Stromal cell of bone marrow (primary cell): ENCODE data around the gene MCM3AP.

Source experiments
- DNase-seq: peaks from one replicate; pipeline ENCODE4 v3.0.0-alpha.2; 2012; ENCODE audit warnings: low read depth

MCM3AP gene

DNA sequence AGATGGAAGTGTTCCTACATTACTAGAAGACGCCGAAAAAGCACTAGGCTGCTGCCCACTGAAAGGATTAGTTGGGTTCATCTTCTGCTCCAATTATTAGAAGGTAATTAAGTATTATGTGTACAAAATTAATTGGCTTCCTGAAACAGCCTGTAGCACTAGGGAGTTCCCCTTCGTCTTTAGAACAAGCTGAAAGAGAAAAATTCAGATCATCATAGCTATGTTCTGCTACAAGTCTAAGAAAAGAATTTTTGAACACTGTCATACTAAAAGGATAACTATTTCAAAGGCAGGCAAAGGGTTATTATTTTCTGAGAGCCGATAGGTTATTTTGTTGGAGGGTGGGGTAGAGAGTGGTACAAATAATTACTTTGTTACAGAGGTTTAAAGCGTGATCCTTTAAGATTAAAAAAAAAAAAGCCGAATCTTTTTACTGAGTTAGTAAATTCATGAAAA is at the start of gene MCM3AP:
Gene MCM3AP, minus strand, starts transcription at position 406 of the 456 bp plus-strand sequence. Its CDS starts 325 bp downstream, at position 81.
- no peak for DNase-seq

DNA sequence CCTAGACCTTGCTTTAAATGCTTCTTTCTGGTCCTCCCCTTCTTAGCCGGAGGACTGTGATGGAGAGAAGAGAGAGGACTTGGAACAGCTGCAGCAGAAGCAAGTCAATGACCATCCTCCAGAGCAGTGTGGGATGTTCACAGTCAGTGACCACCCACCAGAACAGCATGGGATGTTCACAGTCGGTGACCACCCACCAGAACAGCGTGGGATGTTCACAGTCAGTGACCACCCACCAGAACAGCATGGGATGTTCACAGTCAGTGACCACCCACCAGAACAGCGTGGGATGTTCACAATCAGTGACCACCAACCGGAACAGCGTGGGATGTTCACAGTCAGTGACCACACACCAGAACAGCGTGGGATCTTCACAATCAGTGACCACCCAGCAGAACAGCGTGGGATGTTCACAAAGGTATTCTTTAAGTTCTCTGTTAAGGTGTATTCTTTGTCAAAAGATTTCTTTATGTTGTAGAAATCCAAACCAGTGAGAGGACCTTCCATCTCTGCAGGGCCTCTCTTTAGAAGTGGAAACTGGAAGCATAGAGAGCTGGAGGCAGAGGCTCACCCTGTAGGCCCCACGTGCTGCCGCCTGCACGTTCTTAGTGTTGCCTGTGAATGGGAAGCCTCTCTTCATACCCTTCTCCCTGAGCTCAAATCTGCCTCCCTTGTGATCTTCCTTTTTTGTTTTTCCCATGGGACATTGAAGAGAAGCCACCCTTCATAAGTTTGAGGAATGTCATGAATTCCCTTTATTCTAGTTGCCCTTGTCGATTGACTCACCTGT is 49.1 kb upstream of the MCM3AP start:
- DNase-seq: no peak

DNA sequence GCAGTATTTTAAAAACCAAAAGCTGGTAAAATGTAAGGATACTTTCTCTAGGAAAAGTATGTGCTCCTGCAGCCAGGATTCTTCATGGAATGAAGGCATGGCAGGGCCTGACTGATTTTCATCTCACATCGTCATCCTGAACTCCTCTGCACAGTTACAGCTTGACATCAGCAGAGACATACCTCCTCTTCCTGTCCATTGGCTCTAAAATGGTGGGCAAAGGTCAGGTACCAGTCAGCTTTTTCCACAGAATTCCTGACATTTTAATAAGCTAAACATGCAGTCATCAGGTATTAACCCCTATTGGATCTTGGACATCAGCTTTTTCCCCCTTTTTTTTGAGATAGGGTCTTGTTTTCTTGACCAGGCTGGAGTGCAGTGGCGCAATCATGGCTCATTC is 44.4 kb upstream of the MCM3AP start:
- DNase-seq: no peak

DNA sequence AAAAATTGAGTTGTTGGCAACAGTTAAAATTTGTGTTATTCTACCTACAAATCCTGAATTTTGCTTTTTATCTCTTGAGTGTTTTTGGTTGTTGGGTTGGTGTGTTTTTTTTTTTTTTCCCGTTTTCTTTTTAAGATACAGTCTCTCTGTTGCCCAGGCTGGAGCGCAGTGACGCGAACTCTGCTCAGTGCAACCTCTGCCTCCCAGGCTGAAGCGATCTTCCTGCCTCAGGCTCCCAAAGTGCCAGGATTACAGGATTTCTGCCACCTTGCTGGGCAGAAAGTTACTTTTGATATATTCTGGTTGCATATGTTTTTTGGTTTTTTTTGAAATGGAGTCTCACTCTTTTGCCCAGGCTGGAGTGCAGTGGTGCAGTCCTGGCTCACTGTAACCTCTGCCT is 42.7 kb upstream of the MCM3AP start:
- DNase-seq: no peak

DNA sequence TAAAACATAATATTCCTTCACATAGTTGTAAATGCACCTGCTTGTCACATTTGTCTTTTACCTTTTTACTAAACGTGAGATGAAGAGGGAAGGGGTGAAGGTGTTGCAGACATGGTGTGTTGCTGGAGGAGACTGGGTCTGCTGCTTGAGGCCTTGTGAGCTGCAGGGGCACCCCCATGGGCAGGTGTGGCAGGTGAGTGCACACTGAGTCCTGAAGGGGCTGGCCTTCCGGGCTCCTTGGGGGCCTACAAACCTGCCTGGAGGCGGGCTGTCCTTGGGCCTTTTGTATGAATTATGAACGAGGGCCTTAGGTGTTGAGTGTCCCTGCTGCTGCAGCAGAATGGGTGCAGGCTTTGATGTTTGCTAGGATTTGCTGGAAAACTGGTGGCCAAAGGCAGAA is 42.3 kb upstream of the MCM3AP start:
- DNase-seq: no peak

DNA sequence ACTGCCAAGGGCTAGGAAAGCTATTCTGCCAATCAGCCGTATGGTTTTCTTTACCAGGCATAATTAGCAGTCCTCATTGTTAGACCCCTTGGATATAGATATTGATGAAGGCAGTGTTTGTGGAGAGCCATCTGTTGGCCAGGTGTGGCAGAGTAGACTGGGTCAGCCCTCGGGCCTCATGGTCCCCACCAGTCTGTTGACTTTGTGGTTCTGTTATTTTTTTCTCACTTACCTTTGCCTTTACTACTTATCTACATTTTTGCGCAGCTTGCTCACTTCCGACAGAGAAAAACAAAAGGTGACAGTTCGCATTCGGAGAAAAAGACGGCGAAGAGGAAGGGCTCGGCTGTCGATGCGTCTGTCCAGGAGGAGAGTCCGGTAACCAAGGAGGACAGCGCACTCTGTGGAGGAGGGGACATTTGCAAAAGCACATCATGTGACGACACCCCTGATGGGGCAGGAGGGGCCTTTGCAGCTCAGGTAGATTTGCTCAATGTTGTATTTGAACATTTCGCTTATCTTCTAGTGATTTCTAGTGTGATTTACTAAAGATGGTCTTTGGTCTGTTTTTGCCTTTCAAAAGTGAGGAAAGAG is 40.8 kb upstream of the MCM3AP start:
- DNase-seq: no peak

DNA sequence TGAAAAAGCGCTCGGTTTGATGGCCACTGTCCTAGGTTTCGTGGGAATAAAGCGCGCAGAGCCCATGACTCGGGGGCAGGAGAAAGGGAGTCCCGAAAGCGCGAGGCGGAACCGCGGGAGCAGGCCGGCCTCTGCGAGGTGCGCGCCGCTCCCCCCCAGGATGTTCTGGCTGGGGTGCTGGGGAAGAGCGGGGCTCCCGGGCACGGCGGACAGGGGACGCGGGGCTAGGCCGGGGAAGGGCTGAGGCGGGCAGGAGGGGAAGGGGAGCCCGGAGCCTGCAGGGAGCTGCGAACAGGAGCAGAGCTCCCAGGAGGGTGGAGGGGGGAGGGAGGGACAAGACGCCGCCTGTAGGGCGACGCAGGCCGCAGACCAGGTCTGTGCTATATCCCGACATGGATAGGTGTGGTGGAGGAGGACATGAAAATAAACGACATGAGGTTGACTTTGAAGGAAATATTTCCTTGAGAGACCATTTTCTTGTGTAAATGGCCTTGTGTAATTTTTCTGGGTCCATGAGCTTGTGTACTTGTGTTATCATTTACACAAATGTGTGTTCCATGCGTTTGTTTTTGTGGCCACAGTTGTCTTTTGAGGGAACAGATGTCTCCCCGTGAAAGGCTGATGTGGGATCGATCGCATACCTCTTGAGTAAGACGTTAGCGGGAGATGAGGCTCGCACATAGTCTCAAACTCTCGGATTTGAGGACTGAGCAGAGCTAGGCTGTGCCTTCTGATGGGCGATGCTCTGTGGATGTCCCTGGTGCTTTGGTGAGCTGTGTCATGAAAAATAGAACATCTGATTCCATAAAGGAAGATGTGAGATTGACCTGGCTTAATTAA is 39.9 kb upstream of the MCM3AP start:
- no peak for DNase-seq

DNA sequence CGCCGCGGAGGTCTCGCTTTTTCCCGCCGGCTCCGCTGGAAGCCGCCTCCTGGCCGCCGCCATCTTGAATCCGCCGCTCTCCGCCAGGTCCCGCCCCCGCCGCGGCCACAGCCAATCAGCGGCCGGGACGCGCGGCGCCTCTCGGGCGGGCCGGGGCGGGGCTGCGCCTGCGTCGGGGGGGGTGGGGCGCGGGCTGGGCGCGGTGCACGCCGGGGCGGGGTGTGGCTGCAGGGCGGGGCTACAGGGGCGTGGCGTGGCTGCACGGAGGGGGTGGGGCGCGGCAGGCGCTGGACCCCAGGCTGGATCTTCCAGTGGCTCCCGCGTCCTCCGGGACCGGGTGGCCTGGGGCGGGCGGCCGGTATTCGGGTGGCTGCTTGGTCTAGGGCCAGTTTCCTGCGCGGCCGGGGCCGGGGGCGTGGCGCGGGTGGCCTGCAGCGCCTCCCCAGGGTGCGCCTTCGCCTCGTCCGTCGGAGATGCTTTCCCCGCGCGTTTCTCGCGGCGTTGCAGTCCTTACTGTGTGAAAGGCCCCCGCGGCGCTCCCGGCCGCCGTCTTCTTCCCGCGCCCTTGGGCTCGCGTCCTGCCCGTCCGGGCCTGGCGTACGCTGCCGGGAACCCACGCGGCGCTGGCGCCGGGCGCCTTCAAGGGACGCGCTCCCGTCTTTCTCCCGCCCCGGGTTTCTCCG is 39.1 kb upstream of the MCM3AP start:
- peak; percentile 57 for DNase-seq

DNA sequence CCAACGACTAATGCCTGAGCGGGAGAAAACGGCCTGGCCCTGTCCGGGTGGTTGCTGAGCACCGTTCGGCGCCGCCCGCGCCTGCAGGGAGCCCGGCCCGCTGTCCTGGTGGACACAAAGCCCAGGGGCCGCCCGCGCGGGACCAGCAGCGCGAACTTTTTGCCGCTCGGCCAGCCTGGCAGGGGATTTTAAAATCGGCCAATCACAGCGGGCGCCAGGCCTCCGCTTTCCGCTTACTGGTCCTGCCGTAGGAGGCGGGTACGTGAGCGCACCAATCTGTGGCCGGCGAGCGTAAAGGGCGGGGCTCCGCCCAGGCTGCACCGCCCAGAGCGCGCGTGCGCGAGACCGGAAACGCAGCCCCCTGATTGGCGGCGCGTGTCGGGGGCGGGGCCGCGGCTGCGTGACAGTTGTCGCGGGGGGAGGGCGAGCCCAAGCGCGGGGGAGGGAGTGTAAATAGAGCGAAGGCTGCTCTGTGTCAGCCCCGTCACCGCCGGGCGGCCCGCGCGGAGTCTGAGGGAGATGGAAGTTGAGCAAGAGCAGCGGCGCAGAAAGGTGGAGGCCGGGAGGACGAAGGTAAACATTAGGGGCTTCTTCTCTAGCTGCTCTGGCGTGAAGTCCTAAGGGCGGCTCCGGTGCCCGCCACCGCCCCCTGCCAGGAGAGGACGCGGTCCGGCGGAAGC is 38.4 kb upstream of the MCM3AP start, which contains the start of the genes C21orf58 and PCNT:
Gene C21orf58, minus strand, starts transcription at position 161 of the 680 bp plus-strand sequence. CDS start 1,132 bp downstream, outside the sequence.
Gene PCNT, plus strand, starts transcription at position 447 of the 680 bp plus-strand sequence. Its CDS starts 73 bp downstream, at position 520.
- peak; percentile 92 for DNase-seq

DNA sequence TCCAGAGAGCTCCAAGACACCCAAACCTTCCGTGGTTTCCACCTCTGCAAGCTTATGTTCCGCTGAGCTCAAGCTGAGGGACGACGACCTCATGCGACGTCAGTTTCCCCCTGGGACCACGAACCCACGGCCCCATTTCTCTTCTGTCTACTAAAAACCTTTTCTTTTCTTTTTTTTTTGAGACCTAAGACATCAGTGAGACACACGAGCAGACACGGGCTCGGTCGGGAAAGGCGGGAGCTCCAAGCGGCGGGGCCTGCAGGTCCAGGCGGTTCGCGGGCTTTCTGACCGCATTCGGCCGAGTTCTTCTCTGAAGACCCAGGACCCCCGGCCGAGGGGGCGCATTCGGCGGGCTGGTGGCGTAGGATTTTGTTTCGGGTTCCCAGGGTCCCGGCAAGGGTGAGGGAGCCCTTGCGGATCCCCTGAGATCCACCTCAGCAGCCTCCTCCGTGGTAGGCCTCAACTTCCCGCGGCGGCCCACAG is 37.9 kb upstream of the MCM3AP start:
- no peak for DNase-seq

DNA sequence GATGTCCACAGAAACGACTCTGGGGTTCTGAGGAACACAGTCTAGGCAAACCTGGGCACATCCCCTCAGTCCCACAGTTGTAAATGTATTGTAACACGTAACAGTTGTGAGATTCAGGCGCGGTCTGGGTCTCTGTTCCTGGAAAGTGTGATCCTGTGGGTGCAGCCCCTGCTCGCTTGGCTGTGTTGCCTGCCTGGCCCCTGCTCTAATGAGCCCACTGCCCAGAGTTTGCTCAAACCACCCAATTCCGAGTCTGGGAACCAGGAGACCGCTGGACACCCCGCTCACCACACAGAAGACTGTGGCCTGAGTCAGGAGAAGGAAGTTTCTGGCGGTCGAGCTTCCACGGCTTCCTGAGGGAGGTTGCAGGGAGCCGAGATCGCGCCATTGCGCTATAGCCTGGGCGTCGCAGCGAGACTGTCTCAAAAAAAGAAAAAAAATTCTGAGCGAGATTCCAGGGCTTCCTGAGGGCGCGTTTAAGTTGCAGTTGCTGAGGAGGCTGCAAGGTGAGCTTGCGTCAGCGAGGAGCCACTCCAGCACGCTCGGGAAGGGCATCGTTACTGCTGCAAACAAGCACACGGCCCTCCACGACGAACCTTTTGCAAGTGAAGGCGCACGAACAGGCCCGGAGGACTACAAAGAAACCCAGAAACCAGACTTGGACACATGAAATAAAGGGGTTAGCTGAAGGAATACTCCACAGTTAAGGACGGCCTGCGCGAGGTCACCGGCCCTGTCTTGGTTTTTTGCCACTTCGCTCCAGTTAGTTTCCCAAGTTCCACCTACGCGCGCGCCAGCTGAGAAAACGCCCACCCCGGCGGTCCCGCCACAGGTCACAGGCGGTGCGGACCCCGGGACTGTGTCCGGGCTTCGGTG is 37.2 kb upstream of the MCM3AP start:
- DNase-seq: no peak

DNA sequence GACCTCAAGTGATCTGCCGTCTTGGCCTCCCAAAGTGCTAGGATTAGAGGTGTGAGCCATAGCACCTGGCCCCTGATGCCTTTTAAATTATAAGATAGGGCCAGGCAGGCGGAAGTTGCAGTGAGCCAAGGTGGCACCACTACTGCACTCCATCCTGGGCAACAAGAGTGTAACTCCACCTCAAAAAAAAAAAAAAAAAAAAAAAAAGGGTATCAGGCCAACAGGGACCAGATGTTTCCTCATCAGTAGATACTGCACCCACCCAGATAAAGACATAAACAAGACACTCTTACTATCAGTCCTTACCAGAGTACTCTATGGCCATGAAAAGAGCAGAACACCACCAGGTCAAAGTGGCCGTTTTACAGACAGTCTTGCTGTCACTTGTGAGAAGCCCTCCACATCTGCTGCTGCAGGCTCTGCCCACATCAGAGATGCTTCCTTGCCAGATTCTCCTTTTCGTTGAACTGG is 35.0 kb upstream of the MCM3AP start:
- DNase-seq: no peak

DNA sequence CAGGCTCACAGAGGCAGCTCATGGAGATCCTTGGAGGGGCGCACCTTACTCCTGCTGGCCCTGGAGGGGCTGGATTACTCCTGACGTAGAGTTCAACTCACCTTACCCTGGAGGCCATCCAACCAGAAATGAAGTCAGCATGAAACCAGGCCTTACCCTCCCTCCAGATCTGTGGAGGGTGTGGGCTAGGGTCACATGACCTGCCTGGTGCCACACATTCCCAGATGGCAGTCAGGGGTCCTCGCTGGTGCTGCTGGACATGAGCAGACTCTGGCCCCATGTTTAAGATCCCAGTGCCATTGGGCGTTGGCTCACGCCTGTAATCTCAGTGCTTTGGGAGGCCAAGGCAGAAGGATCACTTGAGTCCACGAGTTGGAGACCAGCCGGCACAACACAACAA is 33.8 kb upstream of the MCM3AP start:
- no peak for DNase-seq

DNA sequence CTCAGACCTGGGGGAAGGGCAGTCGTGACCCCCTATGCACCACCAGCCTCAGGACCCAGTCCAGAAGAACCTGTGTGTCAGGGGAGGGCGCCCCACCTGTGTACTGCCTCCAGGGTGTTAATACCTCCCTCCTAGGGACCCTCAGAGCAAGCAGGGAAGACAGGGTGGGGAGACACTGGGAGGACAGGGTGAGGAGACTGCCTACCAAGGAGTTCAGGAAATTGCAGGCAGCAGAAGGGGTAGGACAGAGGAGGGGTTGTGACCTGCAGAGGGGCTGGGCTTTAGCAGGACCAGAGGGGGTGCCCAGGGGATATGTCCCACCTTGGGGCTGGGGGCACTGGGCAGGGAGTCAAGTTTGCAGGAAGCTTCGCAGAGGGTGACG is 33.0 kb upstream of the MCM3AP start:
- DNase-seq: no peak

DNA sequence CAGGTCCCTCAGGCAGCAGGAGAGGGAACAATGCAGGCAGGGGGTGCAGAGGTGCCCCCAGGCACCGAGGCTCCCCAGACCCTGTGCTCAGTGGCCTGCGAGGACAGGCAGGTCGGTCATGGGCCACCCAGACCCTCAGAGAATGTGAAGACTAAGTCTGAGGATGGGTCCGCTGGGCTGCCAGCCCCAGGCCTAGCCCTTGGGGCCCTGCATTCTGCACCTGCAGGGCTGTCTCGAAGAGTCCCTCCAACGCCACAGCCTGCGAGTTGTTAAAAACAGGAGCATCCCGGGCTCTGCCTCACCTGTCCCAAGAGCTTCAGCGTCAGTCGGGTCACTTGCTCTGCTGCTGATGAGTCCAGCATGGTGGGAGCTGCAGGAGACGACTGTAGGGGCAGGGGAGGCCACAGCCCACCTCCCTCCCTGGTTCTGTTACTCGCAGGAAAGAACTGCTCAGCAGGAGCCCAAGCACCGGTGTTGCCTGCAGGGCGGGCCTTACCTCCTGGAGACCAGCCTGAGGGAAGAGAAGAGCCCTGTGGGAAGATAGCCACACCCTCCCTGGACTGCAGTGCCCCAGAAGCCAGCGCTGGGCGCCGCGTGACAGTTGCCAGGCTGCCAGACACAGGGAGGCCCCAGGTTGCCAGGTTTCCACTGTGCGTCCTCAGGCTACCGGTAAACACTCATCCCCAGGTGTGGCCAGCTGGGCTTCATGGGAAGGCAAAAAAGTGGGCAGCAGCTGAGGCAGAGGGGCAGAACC is 32.5 kb upstream of the MCM3AP start:
- no peak for DNase-seq

DNA sequence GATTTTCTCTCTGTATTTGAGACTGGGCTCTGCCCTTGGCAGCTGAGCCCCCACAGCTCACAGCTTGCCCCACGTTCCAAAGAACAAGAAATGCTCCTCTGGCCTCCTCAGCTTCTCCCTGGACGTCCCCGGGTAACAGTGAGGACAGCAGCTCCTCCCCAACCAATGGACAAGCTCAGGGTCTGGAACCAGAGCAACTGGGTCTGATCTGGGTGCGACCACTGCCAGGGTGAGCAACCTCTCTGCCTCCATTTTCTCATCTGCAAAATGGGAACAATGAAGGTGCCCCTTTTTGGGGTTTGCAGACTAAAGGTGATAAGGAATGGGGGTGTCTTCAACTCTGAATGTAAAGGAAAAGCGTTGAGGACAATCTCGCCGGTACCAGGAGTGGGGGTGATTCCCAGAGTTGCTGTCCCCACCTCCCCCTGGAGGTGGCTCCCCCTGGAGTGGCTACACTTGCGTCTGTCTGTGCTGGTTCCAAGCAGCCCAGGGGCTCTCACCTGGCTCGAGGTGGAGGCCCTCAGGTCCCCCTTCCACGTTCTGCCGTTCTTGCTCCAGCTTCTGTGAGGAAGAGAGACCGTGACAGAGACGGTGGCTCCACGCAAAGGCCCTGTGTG is 31.4 kb upstream of the MCM3AP start:
- DNase-seq: no peak

DNA sequence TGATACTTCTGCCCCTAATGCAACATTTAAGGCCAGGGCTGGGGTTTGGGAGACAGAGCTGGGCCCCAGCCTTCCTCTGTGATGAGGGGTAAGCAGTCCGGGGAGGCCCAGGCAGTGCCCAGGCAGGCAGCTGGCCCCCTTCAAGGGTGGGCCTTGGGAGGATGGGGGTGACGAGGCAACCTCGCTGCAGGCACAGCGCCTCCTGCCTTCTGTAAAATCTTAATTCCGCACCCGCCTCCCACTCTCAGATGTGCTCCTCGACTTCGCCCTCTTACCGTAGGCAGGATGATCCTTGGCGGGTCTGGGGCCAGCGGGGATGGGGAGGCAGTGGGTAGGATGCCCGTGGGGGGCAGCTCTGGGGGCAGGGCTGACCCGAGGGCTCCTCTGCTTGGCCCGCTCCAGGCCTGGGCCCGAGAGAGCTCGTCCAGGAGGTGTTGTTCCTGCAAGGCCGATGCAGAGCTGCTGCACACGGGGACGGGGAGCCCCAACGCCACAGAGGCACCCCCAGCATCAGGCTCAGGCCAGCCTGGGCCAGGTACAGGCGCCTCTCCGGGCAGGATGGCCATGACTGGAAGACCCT is 29.1 kb upstream of the MCM3AP start:
- DNase-seq: no peak

DNA sequence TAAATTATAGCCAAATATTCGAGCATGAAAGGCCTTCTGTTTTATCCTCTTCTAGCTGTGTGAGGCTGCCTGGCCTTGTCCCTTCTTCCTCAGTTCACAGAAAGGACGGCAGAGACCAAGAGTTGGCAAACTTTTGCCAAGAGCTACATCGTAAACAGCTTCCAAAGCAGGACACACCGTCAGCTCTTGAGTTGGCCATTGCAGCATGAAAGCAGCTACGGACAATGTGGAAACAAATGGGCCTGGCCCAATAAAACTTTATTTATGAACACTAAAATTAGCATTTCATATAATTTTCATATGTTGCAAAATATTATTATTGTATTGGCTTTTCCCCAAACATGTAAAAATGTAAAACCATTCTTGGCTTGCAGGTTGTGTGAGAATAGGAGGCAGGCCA is 27.5 kb upstream of the MCM3AP start:
- no peak for DNase-seq

DNA sequence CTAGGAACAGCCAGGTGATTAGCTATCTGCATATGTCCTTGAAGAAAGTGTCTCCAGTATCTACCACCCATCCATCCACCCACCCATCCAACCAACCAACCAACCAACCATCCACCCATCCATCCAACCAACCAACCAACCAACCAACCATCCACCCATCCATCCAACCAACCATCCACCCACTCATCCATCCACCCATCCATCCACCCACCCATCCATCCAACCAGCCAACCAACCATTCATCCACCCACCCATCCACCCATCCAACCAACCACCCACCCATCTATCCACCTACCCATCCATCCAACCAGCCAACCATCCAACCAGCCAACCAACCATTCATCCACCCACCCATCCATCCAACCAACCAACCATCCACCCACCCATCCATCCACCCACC is 26.2 kb upstream of the MCM3AP start:
- no peak for DNase-seq
